T-helper 1 cell treated with Interleukin-12 subunit alpha and Interleukin-12 subunit beta and Interleukin-4 antibody, amounts not matched to agents 30 μg/mL and 1 μg/mL, for 36 hours (primary cell): ENCODE measurements around the gene KNDC1.

ENCODE experiments used
- H3K27ac Mint-ChIP-seq: one replicate; pipeline ENCODE4 v1.8.0; 2021; ENCODE audit warnings: mild to moderate bottlenecking, mixed read lengths
- H3K27me3 Mint-ChIP-seq: one replicate; pipeline ENCODE4 v1.8.0; 2021; ENCODE audit warnings: low read depth, mixed read lengths
- H3K36me3 Mint-ChIP-seq: one replicate; pipeline ENCODE4 v1.8.0; 2021; ENCODE audit warnings: low read depth, mixed read lengths
- H3K4me1 Mint-ChIP-seq: one replicate; pipeline ENCODE4 v1.8.0; 2021; ENCODE audit warnings: low read depth, mixed read lengths
- H3K4me3 Mint-ChIP-seq: one replicate; pipeline ENCODE4 v1.8.0; 2021; ENCODE audit warnings: mild to moderate bottlenecking, moderate library complexity, mixed read lengths
- H3K9me3 Mint-ChIP-seq: one replicate; pipeline ENCODE4 v1.8.0; 2021; ENCODE audit warnings: mixed read lengths

The KNDC1 gene

DNA sequence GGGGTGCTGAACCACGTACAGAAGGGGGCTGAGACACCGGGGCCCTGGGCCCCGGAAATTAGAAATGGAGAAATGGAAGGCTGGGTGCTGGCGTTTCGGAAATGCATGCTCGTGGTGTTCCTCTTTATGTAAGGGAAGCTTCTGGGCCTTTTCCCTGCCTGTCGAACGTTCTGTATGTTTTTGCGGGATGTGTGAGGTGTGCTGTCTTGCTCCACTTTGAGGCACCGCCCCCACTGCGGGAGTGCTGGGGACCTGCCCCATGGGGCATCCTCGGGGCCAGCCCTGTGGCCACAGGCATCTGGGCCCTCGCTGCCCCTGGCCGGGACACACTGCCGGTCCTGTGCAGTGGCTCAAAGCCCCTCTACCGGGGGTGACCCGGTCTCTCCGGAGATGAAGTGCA, 75.9 kb downstream of the KNDC1 start:
- peaks cover 70% of the 10 kb centered on the region for H3K27me3 Mint-ChIP-seq
- H3K9me3 Mint-ChIP-seq, result no peaks in the 10 kb centered on the region
- H3K4me1 Mint-ChIP-seq, result peaks cover 2% of the 10 kb centered on the region
- no peaks in the 10 kb centered on the region for H3K36me3 Mint-ChIP-seq
- H3K4me3 Mint-ChIP-seq, result no peak overlapping the region
- H3K27ac Mint-ChIP-seq, result no peak overlapping the region

DNA sequence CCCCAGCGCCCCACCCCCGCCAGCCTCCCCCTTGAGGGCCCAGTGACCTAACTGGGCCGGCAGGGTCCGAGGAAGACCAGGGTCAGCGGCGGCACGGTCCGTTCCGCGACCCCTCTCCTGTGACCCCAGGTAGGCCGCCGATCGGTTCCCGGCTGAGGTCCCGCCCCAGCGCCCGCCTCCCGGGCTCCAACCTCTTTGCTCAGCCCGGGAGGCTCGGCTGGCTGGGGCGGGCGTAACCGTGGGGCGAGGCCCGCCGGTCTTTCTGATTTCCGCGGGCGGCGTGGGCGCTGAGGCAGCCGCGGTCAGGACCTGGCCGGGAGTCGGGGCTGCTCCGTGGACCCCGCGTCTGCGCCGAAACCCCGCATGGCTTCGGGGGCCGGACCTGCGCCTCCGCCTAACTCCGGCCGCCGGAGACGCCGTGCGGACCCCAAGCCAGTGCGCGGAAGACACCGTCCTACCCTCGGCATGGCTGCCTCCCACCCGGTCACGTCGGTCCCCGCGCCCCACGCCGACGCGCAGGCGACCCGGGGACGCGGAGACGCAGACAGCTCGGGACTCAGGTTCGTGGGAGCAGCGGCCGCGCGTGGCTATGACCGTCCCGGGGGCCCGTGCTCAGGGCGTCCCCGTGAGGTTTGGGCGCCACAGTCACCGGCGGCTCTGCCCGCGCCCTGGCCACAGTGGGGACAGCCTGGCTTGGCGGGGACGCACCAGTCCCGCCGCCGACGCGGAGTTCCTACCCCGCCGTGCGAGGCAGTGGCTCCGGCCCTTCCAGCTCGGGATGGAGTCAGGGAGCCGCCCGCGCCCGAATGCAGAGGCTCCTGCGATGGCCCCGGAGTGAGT, 76.6 kb downstream of the KNDC1 start:
- H3K4me1 Mint-ChIP-seq, result peaks cover 8% of the 10 kb centered on the region
- no peak overlapping the region for H3K4me3 Mint-ChIP-seq
- no peak overlapping the region for H3K27ac Mint-ChIP-seq
- H3K9me3 Mint-ChIP-seq, result no peaks in the 10 kb centered on the region
- H3K27me3 Mint-ChIP-seq, result peaks cover 71% of the 10 kb centered on the region
- H3K36me3 Mint-ChIP-seq, result no peaks in the 10 kb centered on the region

DNA sequence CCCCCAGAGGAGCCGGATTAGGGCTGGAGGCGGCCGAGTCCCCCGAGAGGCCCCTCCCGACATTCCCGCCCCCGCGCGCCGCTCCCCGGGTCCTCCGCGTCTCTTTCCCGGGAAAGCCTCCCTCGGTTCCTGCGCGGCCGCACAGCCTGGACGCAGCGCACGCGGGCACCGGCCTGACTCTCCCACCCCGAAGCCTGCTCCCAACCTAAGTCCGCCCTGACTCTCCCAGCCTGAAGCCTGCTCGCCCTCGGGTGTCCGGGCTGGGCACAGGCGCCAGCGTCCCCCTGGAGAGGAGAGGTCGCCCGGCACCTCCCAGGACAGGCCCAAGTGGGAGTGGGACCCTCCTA, 77.2 kb downstream of the KNDC1 start:
- H3K9me3 Mint-ChIP-seq, result no peaks in the 10 kb centered on the region
- H3K36me3 Mint-ChIP-seq, result no peaks in the 10 kb centered on the region
- no peak overlapping the region for H3K27ac Mint-ChIP-seq
- no peak overlapping the region for H3K4me3 Mint-ChIP-seq
- peaks cover 69% of the 10 kb centered on the region for H3K27me3 Mint-ChIP-seq
- H3K4me1 Mint-ChIP-seq, result peaks cover 11% of the 10 kb centered on the region

DNA sequence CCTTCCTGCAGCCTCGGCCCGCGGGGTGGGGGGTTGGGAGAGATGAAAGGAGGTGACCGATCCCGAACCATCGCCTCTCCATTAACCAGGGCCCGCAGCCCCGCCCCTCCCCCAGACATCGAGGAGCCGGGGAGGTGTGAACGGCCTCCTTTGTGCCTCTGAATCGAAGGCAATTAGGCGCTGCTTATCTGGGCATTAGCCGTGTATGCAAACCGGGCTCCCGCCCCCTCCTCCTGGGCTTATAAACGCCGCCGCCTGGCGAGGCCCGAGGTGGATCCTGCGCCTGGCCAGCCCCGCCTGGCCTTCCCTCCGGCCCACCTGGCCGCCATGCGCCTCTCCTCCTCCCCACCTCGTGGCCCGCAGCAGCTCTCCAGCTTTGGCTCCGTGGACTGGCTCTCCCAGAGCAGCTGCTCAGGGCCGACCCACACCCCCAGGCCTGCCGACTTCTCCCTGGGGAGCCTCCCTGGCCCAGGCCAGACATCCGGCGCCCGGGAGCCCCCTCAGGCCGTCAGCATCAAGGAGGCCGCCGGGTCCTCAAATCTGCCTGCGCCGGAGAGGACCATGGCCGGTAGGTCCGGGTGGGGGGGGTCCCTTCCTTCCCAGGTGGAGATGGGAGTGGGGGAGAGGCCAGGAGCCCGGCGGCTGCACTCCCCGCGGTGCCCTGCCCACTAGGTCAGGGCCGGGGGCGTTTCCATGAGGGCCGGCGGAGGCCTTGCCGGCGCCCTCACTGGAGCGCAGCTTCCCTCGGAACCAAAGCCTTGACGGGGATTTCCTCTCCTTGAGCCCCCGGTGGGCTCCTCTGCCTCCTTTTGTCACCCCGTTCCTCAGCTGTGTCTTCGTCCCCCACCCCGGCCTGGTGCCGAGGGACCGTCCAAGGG, 77.8 kb downstream of the KNDC1 start, which contains the start of gene VENTX:
TSS of gene VENTX (plus strand) at position 268 of the 878 bp plus-strand sequence. CDS start at position 328, 60 bp downstream.
- Mint-ChIP-seq H3K27me3 (peaks cover 66% of the 10 kb centered on the region), H3K36me3 (no peaks in the 10 kb centered on the region), H3K27ac (no peak within 1 kb of the TSS), H3K4me1 (peaks cover 11% of the 10 kb centered on the region), H3K4me3 (no peak within 1 kb of the TSS), H3K9me3 (no peaks in the 10 kb centered on the region)

DNA sequence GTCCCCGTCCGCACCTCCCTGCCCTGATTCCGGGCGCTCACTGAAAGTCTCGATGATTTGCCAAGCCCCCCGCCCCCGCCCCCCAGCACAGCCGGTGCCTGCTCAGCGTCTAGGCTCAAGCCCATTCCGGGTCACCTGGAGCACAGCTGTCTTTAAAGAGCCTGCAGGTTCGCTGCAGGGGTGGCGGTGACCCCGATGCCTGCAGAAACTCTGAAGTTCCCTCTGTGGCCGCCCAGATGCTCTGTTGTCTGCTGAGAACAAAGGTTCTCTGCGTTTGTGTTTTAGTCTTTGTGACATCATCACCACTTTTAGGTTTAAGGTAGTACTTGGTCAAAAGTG, 78.4 kb downstream of the KNDC1 start:
- H3K27me3 Mint-ChIP-seq, result peaks cover 64% of the 10 kb centered on the region
- no peaks in the 10 kb centered on the region for H3K36me3 Mint-ChIP-seq
- peaks cover 11% of the 10 kb centered on the region for H3K4me1 Mint-ChIP-seq
- H3K9me3 Mint-ChIP-seq, result no peaks in the 10 kb centered on the region
- no peak overlapping the region for H3K4me3 Mint-ChIP-seq
- H3K27ac Mint-ChIP-seq, result no peak overlapping the region

DNA sequence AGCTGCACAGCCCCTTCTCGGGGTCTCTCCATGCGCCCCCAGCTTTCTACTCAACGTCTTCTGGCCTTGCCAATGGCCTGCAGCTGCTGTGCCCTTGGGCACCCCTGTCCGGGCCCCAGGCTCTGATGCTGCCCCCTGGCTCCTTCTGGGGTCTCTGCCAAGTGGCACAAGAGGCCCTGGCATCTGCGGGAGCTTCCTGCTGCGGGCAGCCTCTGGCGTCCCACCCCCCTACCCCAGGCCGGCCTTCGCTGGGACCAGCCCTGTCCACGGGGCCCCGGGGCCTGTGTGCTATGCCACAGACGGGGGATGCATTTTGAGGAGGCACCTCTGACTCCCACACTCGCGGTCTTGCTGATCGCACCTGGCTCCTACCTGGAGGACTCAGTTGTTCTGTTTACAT, 80.0 kb downstream of the KNDC1 start:
- Mint-ChIP-seq H3K4me3 (no peak overlapping the region), H3K27me3 (peaks cover 51% of the 10 kb centered on the region), H3K27ac (no peak overlapping the region), H3K36me3 (no peaks in the 10 kb centered on the region), H3K4me1 (peaks cover 11% of the 10 kb centered on the region), H3K9me3 (no peaks in the 10 kb centered on the region)

DNA sequence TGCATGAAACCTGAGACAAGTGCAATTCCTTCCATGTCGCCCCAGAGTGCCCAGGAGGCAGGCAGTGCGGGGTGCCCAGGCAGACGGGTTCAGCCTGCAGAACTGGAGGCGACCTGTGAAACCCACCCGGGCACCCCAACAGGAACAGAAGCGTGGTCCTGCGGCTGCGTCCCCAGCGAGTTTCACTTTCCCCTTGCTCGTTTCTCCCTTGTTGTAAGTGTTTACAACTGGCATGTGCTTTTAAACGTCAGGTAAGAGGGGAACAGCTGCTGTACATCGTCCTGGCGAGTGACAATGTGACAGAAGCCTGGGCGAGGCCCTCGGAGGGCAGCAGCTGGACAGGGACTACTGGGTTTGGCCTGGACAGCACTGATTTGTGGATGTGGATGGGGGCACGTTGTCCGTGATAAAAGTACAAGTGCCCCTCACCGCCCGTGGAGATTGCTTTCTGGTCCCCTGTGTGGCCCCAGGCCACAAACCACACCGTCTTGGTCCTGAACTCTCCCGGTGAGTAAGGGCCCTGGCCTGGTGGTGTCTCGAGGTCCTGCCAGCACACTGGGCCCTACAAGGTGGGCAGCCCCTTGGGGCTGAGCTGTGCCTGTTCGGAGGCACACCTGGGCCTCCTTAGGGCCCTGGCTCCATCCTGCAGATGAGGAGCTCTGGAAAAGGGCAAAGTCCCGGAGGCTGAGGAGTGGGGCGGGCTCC, 81.6 kb downstream of the KNDC1 start:
- Mint-ChIP-seq H3K4me1 (peaks cover 11% of the 10 kb centered on the region), H3K27ac (no peak overlapping the region), H3K27me3 (peaks cover 44% of the 10 kb centered on the region), H3K36me3 (no peaks in the 10 kb centered on the region), H3K4me3 (peak overlapping the region; percentile 66), H3K9me3 (no peaks in the 10 kb centered on the region)

DNA sequence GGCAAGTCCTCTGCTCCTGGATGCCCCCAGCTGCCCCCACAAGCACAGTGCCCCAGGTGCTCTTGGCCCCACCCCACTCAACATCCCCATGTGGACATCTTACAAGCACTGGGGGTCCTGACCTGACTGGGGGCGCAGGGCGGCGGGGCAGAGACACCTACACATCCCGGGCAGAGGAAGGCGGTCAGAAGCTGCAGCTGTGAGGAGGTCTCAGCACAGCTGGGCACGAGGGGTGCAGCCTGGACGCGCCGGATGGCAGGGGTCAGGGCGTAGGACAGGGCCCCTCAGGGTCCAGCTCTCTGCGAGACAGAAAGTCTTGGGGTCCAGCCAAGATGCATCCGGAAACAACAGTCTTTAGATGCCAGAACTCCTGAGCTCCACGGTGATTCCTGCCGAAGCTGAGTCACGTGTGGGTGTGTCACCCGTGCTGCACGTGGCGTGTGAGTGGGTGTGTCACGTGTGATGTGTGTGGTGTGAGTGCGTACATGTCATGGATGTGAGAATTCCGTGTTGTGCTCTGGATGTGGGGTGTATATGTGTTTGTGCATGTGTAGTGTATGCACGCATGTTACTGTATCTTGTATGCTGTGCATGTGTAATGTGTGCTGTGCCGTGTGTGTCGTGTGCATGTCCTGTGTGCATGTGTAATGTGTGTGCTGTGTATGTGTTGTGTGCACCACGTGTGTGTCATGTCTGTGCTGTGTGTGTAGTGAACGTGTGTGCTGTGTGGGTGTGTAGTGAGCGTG, 82.8 kb downstream of the KNDC1 start:
- Mint-ChIP-seq H3K4me1 (peaks cover 14% of the 10 kb centered on the region), H3K36me3 (no peaks in the 10 kb centered on the region), H3K27ac (no peak overlapping the region), H3K9me3 (no peaks in the 10 kb centered on the region), H3K4me3 (peak overlapping the region; percentile 37), H3K27me3 (peaks cover 41% of the 10 kb centered on the region)

DNA sequence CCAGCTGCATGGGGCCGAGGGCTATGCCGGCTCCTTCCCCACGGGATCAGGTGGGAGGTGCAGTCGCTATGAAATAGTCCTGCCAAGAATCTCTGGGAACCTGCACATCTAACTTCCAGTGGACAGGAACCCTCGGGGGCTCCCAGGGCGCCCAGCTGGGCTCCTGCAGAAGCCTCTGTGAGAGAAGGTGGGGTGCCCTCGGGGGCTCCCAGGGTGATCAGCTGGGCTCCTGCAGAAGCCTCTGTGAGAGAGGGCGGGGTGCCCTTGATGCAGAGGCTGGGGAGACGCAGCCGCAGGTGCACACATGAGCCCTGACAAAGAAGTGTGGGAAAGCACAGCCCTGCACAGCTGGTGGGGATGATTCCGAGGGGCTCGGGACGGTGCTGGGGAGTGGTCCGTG, 83.6 kb downstream of the KNDC1 start:
- H3K9me3 Mint-ChIP-seq, result no peaks in the 10 kb centered on the region
- H3K36me3 Mint-ChIP-seq, result no peaks in the 10 kb centered on the region
- peaks cover 14% of the 10 kb centered on the region for H3K4me1 Mint-ChIP-seq
- H3K27ac Mint-ChIP-seq, result no peak overlapping the region
- no peak overlapping the region for H3K4me3 Mint-ChIP-seq
- H3K27me3 Mint-ChIP-seq, result peaks cover 37% of the 10 kb centered on the region

DNA sequence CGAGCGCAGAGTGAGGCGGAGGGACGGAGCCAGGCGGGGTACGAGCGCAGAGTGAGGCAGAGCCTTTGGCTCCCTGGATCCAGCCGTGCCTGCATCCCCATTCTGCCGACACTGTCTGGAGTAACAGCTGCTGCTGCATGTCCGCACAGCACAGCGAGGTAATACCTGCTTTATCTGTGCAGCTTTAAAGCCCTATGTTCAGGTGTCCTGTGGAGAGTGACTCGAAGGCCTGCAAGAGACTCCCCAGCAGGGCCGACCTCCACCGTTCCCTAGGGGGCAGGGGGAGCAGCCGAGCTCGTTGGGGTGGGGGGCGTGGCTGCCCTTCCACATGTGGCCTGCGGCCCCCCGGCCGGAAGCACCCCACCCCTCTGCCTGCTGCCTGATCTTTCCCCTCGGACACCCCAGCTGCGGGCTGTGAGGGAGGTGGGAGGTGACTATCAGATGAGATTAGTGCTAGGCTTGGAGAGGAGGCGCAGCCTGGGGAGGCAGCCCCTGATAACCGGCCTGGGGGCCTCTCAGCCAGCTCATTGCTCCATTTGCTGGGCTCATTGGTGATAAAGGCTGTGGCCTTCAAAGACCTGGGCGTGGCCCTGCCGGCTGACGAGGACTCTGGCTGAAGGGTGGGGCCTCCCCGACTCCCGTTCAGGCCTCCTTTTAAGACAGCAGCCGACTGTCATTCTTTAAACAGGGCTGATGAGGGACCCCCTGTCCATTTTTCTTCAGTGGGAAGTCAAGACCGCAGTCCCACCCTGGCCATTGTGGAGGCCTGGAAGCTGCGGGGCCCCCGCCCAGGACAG, 85.6 kb downstream of the KNDC1 start:
- no peaks in the 10 kb centered on the region for H3K36me3 Mint-ChIP-seq
- H3K27me3 Mint-ChIP-seq, result peaks cover 21% of the 10 kb centered on the region
- H3K4me3 Mint-ChIP-seq, result no peak overlapping the region
- H3K27ac Mint-ChIP-seq, result no peak overlapping the region
- no peaks in the 10 kb centered on the region for H3K9me3 Mint-ChIP-seq
- peaks cover 14% of the 10 kb centered on the region for H3K4me1 Mint-ChIP-seq

DNA sequence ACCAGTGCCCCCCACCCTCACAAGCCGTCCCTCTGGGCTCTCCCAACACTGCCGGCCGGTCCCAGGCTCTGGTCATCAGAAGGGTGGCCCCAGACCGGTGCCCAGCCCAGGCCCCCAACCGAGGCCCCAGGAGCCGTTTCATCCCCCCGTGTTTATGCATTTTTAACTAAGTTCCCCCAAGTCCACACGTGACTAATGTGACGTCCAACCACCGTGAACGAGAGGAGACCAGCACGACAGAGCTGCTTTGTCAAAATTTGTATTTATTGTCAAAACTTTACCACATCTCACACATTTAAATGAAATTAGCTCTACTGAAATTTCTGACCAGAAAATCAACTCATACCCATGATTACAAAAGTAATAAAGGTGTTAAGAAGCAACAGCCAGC, 86.2 kb downstream of the KNDC1 start:
- H3K36me3 Mint-ChIP-seq, result no peaks in the 10 kb centered on the region
- no peaks in the 10 kb centered on the region for H3K9me3 Mint-ChIP-seq
- H3K27ac Mint-ChIP-seq, result no peak overlapping the region
- H3K4me1 Mint-ChIP-seq, result peaks cover 10% of the 10 kb centered on the region
- peaks cover 15% of the 10 kb centered on the region for H3K27me3 Mint-ChIP-seq
- no peak overlapping the region for H3K4me3 Mint-ChIP-seq

DNA sequence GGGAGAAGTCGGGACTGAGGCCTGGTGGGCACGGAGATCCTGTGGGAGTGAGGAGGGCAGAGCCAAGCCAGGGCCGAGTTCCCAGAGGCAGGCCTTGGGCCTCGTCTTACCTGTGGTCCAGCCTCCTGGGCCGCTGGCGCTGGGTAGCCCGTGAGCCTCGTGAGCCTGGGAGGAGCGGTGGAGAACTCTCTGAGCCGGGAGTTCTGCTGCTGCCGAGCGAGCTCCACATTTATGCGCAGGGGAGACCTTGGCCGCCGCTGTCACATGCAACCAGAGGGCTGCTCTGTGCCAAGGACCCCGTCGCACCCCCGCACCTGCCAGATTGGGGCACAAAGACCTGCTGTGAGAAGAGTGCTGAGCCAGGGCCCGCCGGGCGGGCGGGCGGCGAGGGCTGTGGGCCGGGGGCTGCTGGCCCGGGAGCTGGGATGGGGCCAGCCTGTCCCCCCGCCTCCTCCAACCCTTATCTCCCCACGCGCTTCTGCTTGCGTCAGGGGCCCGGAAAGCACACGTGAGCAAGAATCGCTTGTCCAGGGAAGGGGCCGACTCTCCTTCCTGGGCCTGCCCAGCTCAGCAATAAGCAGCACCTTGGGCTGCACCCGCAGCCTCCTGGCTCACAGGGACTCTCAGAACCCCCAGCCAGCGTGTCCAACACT, 87.8 kb downstream of the KNDC1 start:
- H3K27me3 Mint-ChIP-seq, result peaks cover 4% of the 10 kb centered on the region
- H3K36me3 Mint-ChIP-seq, result no peaks in the 10 kb centered on the region
- H3K4me3 Mint-ChIP-seq, result no peak overlapping the region
- H3K27ac Mint-ChIP-seq, result no peak overlapping the region
- peaks cover 3% of the 10 kb centered on the region for H3K4me1 Mint-ChIP-seq
- no peaks in the 10 kb centered on the region for H3K9me3 Mint-ChIP-seq

DNA sequence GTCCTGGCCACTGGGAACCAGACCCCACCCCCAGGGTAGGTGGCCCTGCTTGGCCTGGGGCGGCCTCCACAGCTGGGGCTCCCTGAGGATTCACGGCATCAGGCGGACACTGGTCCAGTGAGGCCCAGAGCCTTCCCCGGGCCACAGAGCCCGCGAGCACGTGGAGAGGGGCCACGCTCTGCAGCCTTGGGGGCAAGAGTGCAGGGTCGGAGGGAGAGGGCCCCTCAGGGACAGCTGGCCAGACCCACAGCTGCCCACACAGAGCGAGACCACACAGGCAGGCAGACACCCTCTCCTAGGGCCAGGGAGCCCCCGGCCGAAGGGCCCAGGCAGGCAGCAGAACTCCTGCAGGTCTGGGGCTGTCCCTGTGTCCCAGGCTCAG, 88.3 kb downstream of the KNDC1 start:
- H3K9me3 Mint-ChIP-seq, result no peaks in the 10 kb centered on the region

More for the DNA sequence above, 88.3 kb downstream of the KNDC1 start:
- Mint-ChIP-seq H3K27me3 (no peaks in the 10 kb centered on the region), H3K27ac (no peak overlapping the region), H3K4me1 (peaks cover 3% of the 10 kb centered on the region), H3K4me3 (no peak overlapping the region), H3K36me3 (no peaks in the 10 kb centered on the region)
